Heart right ventricle (tissue), 16 donors: ENCODE results near the gene S100A4. TPM values are rescaled to one million over a fixed set of nuclear protein-coding genes. Genes with fewer than 3 reads are reported as not detected.

Source experiments
- ATAC-seq, 8 donors: fragments of 200-7000 bp; cut with Tn5 transposase; one replicate each; pipeline ENCODE4 v1.9.1; 2020; ENCODE audit warnings: mild to moderate bottlenecking in 8 of 8, moderate library complexity in 8 of 8, moderate number of reproducible peaks in 1 of 8
- DNase-seq, 2 donors: peaks; one replicate each; pipeline ENCODE4 v3.0.0-alpha.2; 2020
- H3K27ac ChIP-seq, 10 donors: fragments of 200-600 bp; sonication (generic) in 2 of 10; one replicate each; pipeline versions ENCODE4 v1.5.0 to v1.8.0; 2020 to 2022; ENCODE audit warnings: mild to moderate bottlenecking in 3 of 10
- H3K27me3 ChIP-seq, 7 donors: fragments of 200-600 bp; one replicate each; pipeline ENCODE4 v1.8.0; 2021 to 2022; ENCODE audit warnings: mild to moderate bottlenecking in 2 of 7
- H3K36me3 ChIP-seq, 9 donors: fragments of 200-600 bp; sonication (generic) in 1 of 9; one replicate each; pipeline versions ENCODE4 v1.5.0 to v1.8.0; 2020 to 2022; ENCODE audit warnings: mild to moderate bottlenecking in 2 of 9
- H3K4me1 ChIP-seq, 9 donors: fragments of 200-600 bp; sonication (generic) in 1 of 9; one replicate each; pipeline versions ENCODE4 v1.5.0 to v1.8.0; 2020 to 2022; ENCODE audit warnings: mild to moderate bottlenecking in 4 of 9
- H3K4me3 ChIP-seq, 10 donors: fragments of 200-600 bp; sonication (generic) in 2 of 10; one replicate each; pipeline versions ENCODE4 v1.5.0 to v1.8.0; 2020 to 2022; ENCODE audit warnings: mild to moderate bottlenecking in 7 of 10, moderate library complexity in 2 of 10
- H3K9me3 ChIP-seq, 11 donors: fragments of 200-600 bp in 10 of 11; sonication (generic) in 2 of 11; one replicate each; pipeline versions ENCODE4 v1.5.0 to v1.8.0; 2013 to 2022; ENCODE audit warnings: mild to moderate bottlenecking in 2 of 11, control low read depth in 1 of 11, moderate library complexity in 1 of 11
- WGBS, 2 donors: extraction: QIAGEN DNeasy Blood & Tissue Kit; methylation state at CpG; one replicate each; pipeline ENCODE4 v1.1.7; 2013; ENCODE audit warnings: inconsistent platforms in 1 of 2; 5-methylcytosine and 5-hydroxymethylcytosine counted together
- intact Hi-C, 10 donors: fragments of 100-400 bp; cut with DNase I; formaldehyde crosslinking; loops; one replicate each; pipeline versions ENCODE4 v1.11.1 to v1.14.2; 2022
- polyA plus RNA-seq, 2 donors: library from polyadenylated mRNA; stranded (reverse); fragments of 200-250 nt; gene quantifications; one replicate each; pipeline ENCODE4 v1.2.3, GENCODE V29; 2013
- total RNA-seq, 10 donors: library from RNA; stranded (reverse); fragmentation: NEBNext Ultra II Directional in 3 of 10; extraction: Animal tissue kit (Norgen Biotek cat#: 25700) in 3 of 10; gene quantifications; one replicate each; pipeline versions ENCODE4 v1.2.1 to v1.2.4, GENCODE V29; 2021 to 2023
- TF ChIP-seq, protein P1 (sequence below), 9 donors: fragments of 200-600 bp; sonication (generic) in 2 of 9; IDR thresholded peaks; one replicate each; pipeline versions ENCODE4 v1.5.0 to v1.8.0; 2021 to 2022; ENCODE audit warnings: antibody characterized with exemption in 9 of 9, mild to moderate bottlenecking in 5 of 9, moderate library complexity in 1 of 9
- donor health status: Arrhythmogenic right ventricular cardiomyopathy.
- donor health status: ischemic (EF 13 %, LVEDD 7.1; RV severe dilation, severe dysfunction).
- donor health status: healthy with polysubstance abuse.
- donor health status: DM: no; HTN: yes; CAD: no.
- donor health status: DM: no; HTN: no; CAD: no.
- donor health status: ischemic (EF 25% LVEDD 6.9; RV normal size, moderate dysfunction).
- donor health status: ischemic (EF 25% LVEDD 5.7; RV mildly dilated, moderate dysfunction).
- donor health status: healthy.
- donor health status: DM: yes; HTN: yes; CAD: no.
- donor health status: Ischemic cardiomyopathy.
- donor health status: ischemic (EF 35%, LVEDD 5.7; RV mildly dilated, moderate dysfunction).
- donor health status: nonischemic (EF 11% LVEDD 7.7; RV severe dilation, severe dysfunction).
- donor health status: DM: yes; HTN: yes; CAD: no.
- donor health status: PGD.
- donor health status: ischemic (EF 29% LVEDD 5.4; RV normal size, mild dysfunction).
- donor health status: nonischemic (EF 23%, LVEDD 6.1; RV moderate dilation, normal function).

Gene S100A4
- total and polyA plus RNA-seq, 12 donors = 29.4 to 755 (median 78.3) TPM

DNA sequence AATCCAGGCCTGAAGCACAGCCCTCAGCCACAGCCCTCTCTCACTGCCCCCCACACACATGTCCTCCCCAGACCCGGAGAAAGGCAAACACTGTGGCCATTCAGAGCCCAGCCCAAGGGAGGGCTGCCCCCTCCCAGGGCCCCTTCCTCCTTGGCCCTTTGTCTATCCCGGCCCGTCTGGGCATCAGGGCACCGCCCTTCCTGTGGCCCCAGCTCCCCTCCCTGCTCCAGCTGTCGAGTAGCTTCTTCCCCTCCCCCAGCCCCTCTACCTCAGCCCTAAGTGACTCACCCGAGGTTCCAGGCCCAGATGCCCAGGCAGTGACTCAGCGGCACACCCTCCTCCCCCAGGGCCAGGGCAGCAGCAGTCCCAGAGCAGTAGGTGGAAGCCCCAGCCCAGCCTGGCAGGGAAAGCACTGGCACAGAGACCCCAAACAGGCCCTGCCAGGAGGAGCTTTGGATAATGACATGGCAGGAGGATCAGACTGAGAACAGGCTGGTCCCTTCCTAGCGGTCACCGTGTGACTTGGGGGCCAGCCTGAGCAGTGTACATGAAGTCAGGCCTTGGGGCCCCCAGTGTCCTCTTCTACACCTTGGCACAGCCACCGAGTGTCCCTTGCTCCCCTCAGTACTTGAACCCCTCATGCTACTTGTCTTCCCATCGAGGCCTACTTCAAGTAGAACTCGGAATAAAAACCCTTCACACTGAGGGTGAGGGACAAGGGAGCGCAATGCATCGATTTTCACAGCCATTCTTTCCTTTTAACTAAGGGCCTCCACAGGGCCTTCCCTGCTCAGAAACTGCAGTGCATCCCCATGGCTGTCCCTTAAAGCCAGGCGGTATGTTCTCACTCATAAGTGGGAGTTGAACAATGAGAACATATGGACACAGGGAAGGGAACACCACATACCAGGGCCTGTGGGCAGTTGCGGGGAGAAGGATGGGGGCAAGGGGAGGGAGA is 21.1 kb upstream of the S100A4 start:
- Histone ChIP-seq H3K4me1 (peaks cover 26 to 44% (median 36%) of the 10 kb centered on the region in 9 donors), H3K9me3 (no peaks in the 10 kb centered on the region), H3K36me3 (no peaks in the 10 kb centered on the region), H3K27me3 (no peaks in the 10 kb centered on the region), H3K27ac (peak overlapping the region; percentile 51 to 96 (median 85)), H3K4me3 (peak overlapping the region in 1 of 10 donors; percentile 12)
- ATAC-seq (peak; percentile 85 to 96 (median 94)), DNase-seq (peak; percentile 90 to 92)
- intact Hi-C loops = loop anchor here in 9 of 10 donors (1.0 to 10.0 kb wide), 7 partner anchors 21 to 214 kb away; partner anchors contain the start of genes S100A9 (in 3 of the 9), S100A4 (in 1 of the 9) and S100A6 (in 1 of the 9)
- TF ChIP-seq, protein P1, sequence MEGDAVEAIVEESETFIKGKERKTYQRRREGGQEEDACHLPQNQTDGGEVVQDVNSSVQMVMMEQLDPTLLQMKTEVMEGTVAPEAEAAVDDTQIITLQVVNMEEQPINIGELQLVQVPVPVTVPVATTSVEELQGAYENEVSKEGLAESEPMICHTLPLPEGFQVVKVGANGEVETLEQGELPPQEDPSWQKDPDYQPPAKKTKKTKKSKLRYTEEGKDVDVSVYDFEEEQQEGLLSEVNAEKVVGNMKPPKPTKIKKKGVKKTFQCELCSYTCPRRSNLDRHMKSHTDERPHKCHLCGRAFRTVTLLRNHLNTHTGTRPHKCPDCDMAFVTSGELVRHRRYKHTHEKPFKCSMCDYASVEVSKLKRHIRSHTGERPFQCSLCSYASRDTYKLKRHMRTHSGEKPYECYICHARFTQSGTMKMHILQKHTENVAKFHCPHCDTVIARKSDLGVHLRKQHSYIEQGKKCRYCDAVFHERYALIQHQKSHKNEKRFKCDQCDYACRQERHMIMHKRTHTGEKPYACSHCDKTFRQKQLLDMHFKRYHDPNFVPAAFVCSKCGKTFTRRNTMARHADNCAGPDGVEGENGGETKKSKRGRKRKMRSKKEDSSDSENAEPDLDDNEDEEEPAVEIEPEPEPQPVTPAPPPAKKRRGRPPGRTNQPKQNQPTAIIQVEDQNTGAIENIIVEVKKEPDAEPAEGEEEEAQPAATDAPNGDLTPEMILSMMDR (IDR thresholded peaks at IDR 0.05) = no peak
- 48 to 64% methylated on average over 16 of the region's 16 CpGs for WGBS, 2 donors

DNA sequence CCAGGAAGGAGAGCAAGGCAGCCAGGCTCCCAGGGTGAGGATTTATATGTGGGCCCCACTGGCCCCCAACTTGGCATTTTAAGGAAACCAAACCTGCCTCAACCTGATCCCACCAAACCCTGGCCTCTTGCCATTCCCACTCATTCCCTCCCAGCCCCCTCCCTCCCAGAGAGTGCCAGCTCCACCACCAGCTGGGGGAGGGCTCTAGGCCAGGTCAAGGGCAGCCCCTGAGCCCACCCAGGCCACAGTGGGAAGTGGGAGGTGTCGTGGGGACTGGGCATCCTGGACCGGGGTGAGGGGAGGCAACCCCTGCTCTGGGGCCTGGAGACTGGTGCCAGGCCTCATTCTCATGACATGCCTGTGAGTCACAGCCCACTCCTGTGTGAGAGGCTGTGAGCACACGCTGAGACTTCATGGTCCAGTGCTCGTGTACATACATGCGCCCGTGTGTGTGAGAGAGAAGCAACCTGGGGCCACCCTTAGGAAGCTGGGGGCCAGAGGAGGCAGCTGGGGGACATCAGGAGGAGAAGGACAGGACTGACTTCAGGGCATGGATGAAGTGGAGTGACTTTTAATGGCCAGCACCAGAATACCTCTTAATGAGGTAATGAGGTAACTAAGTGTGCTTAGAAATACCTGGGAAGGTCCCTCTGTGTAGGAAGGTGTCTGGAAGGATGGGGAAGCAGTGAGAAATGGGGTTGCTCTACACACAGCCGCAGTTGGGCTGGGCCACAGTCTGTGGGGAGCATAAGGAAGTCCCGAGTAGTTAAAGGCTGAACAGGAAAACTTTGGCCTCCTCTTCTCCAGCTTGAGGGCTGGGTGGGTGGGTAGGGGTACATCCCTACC is 20.1 kb upstream of the S100A4 start, which contains the start of gene S100A2:
Gene S100A2 (minus strand): TSS at position 316 of the 846 bp plus-strand sequence. CDS start 1,967 bp downstream, outside the sequence.
- Histone ChIP-seq H3K27me3 (no peaks in the 10 kb centered on the region), H3K36me3 (no peaks in the 10 kb centered on the region), H3K4me3 (peak within 1 kb of the TSS in 1 of 10 donors; percentile 12), H3K4me1 (peaks cover 26 to 42% (median 36%) of the 10 kb centered on the region in 9 donors), H3K27ac (peak within 1 kb of the TSS; percentile 51 to 96 (median 85)), H3K9me3 (no peaks in the 10 kb centered on the region)
- WGBS, 2 donors = 62 to 64% methylated on average over 8 of the region's 8 CpGs
- intact Hi-C loops = loop anchor here in 9 of 10 donors (1.0 to 10.0 kb wide), 7 partner anchors 20 to 213 kb away; partner anchors contain the start of genes S100A9 (in 3 of the 9), S100A4 (in 1 of the 9) and S100A6 (in 1 of the 9)
- ATAC-seq (peak; percentile 1 to 50 (median 30)), DNase-seq (no peak)
- TF ChIP-seq, protein P1 (IDR thresholded peaks at IDR 0.05) = no peak

DNA sequence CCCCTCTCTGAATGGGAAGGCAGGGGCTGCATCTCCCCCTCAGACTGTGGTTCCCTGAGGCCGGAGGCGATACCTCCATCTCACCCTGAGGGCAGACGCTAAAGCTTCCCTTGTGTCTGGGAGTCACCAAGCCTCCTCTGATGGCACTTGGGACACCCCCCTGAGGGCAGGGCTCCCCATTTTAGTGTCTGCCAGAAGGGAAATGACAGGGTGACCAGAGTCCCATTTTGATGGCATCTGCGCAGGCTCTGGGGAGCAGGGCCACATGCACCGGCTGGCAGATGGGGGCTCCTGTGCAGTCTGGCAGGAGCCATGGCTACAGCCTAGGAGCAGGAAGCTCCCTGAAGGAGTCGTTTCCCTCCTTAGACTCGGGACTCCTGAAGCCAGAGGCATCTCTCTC is 18.4 kb upstream of the S100A4 start:
- ATAC-seq (no peak), DNase-seq (no peak)
- Histone ChIP-seq H3K4me3 (no peak overlapping the region), H3K9me3 (no peaks in the 10 kb centered on the region), H3K27ac (no peak overlapping the region), H3K36me3 (no peaks in the 10 kb centered on the region), H3K27me3 (no peaks in the 10 kb centered on the region), H3K4me1 (peaks cover 26 to 42% (median 36%) of the 10 kb centered on the region in 9 donors)
- 84 to 88% methylated on average over 7 of the region's 7 CpGs for whole genome bisulfite sequencing, 2 donors
- TF ChIP-seq, protein P1 (IDR thresholded peaks at IDR 0.05) = no peak
- intact Hi-C loops = loop anchor here in 4 of 10 donors (10.0 kb wide), 2 partner anchors 49 to 209 kb away; partner anchors contain the start of gene S100A9 (in 3 of the 4)
